WTC11 (cell line): ENCODE data around the gene SORT1. TPM values are rescaled to one million over a fixed set of nuclear protein-coding genes. Genes with fewer than 3 reads are reported as not detected.

Source experiments
- ATAC-seq: fragments of 200-7000 bp; cut with Tn5 transposase; 2 replicates; pipeline ENCODE4 v1.10.0; 2021; ENCODE audit warnings: mild to moderate bottlenecking, moderate library complexity
- CTCF ChIA-PET: fragments of 300-600 bp; sonication (Branson Sonifier 250); formaldehyde crosslinking; loops from one replicate; lab custom pipeline; 2021; ENCODE audit warnings: antibody characterized with exemption; lab: Charles Lee
- POLR2A ChIA-PET: fragments of 350-600 bp; sonication (Branson Sonifier 250); formaldehyde crosslinking; loops from one replicate; lab custom pipeline; 2021; ENCODE audit warnings: antibody characterized with exemption; lab: Charles Lee
- DNase-seq: peaks from one replicate; pipeline ENCODE4 v3.0.0; 2021; ENCODE audit warnings: low spot score
- H3K27ac Mint-ChIP-seq: 2 replicates; pipeline ENCODE4 v1.8.0; 2021; ENCODE audit warnings: mixed read lengths
- H3K27me3 Mint-ChIP-seq: 2 replicates; pipeline ENCODE4 v1.8.0; 2021; ENCODE audit warnings: low read depth, mild to moderate bottlenecking, moderate library complexity, mixed read lengths
- H3K36me3 Mint-ChIP-seq: 2 replicates; pipeline ENCODE4 v1.8.0; 2021; ENCODE audit warnings: mixed read lengths
- H3K4me1 Mint-ChIP-seq: 2 replicates; pipeline ENCODE4 v1.8.0; 2022; ENCODE audit warnings: mixed read lengths
- H3K4me3 Mint-ChIP-seq: 2 replicates; pipeline ENCODE4 v1.8.0; 2021; ENCODE audit warnings: mild to moderate bottlenecking, moderate library complexity, mixed read lengths
- H3K9me3 Mint-ChIP-seq: 2 replicates; pipeline ENCODE4 v1.8.0; 2021; ENCODE audit warnings: mixed read lengths
- EMX1 ChIP-seq: fragments of 250-450 bp; sonication (Bioruptor Pico); IDR thresholded peaks from 2 replicates; pipeline ENCODE4 v1.8.0; 2021; ENCODE audit warnings: mild to moderate bottlenecking
- ESRRA ChIP-seq: sonication (generic); formaldehyde crosslinking; IDR thresholded peaks from 2 replicates; pipeline ENCODE4 v1.8.1; 2022; ENCODE audit warnings: mild to moderate bottlenecking, missing genetic modification reagents, borderline replicate concordance
- GRHL2 ChIP-seq: fragments of 250-450 bp; sonication (Bioruptor Pico); IDR thresholded peaks from 2 replicates; pipeline ENCODE4 v1.8.0; 2022; ENCODE audit warnings: mild to moderate bottlenecking, moderate library complexity; ENCODE audit not compliant: insufficient replicate concordance, severe bottlenecking
- GTF2I ChIP-seq: fragments of 250-450 bp; sonication (Bioruptor Pico); conservative IDR thresholded peaks from 2 replicates; pipeline ENCODE4 v1.4.0; 2021; ENCODE audit warnings: mild to moderate bottlenecking
- NR2C2 ChIP-seq: sonication (generic); formaldehyde crosslinking; IDR thresholded peaks from 2 replicates; pipeline ENCODE4 v1.8.0; 2022; ENCODE audit warnings: mild to moderate bottlenecking, missing genetic modification reagents
- PRRX2 ChIP-seq: fragments of 250-450 bp; sonication (Bioruptor Pico); IDR thresholded peaks from 2 replicates; pipeline ENCODE4 v1.8.0; 2021; ENCODE audit warnings: mild to moderate bottlenecking
- SOX15 ChIP-seq: fragments of 250-450 bp; sonication (Bioruptor Pico); IDR thresholded peaks from 2 replicates; pipeline ENCODE4 v1.9.0; 2021; ENCODE audit warnings: mild to moderate bottlenecking
- TEAD1 ChIP-seq: sonication (generic); formaldehyde crosslinking; IDR thresholded peaks from 2 replicates; pipeline ENCODE4 v1.8.0; 2022; ENCODE audit warnings: mild to moderate bottlenecking, missing genetic modification reagents
- ZNF121 ChIP-seq: sonication (generic); formaldehyde crosslinking; IDR thresholded peaks from 2 replicates; pipeline ENCODE4 v1.8.0; 2023; ENCODE audit warnings: missing genetic modification reagents
- ZNF232 ChIP-seq: sonication (generic); formaldehyde crosslinking; IDR thresholded peaks from 2 replicates; pipeline ENCODE4 v1.8.0; 2022; ENCODE audit warnings: mild to moderate bottlenecking, missing genetic modification reagents
- ZNF263 ChIP-seq: sonication (generic); formaldehyde crosslinking; IDR thresholded peaks from 2 replicates; pipeline ENCODE4 v1.8.1; 2022; ENCODE audit warnings: low read depth, mild to moderate bottlenecking, moderate library complexity, missing genetic modification reagents
- ZNF317 ChIP-seq: sonication (generic); formaldehyde crosslinking; IDR thresholded peaks from 2 replicates; pipeline ENCODE4 v1.8.1; 2023; ENCODE audit warnings: low read depth, mild to moderate bottlenecking, moderate library complexity, missing genetic modification reagents, borderline replicate concordance
- ZNF416 ChIP-seq: fragments of 250-450 bp; sonication (Bioruptor Pico); IDR thresholded peaks from 2 replicates; pipeline ENCODE4 v1.9.0; 2021; ENCODE audit warnings: mild to moderate bottlenecking, inconsistent platforms
- ZNF423 ChIP-seq: fragments of 250-450 bp; sonication (Bioruptor Pico); IDR thresholded peaks from 2 replicates; pipeline ENCODE4 v2.1.2; 2022; ENCODE audit warnings: mild to moderate bottlenecking, moderate library complexity
- total RNA-seq: library from RNA; stranded (reverse); gene quantifications from 3 replicates; pipeline ENCODE4 v1.2.3, GENCODE V29; 2021
- TF ChIP-seq, protein P1 (sequence below): sonication (generic); formaldehyde crosslinking; IDR thresholded peaks from 2 replicates; pipeline ENCODE4 v1.8.0; 2023; ENCODE audit warnings: mild to moderate bottlenecking, missing genetic modification reagents
- TF ChIP-seq, protein P2 (sequence below): sonication (generic); formaldehyde crosslinking; IDR thresholded peaks from 2 replicates; pipeline ENCODE4 v1.8.1; 2022; ENCODE audit warnings: low read depth, mild to moderate bottlenecking, moderate library complexity, missing genetic modification reagents, borderline replicate concordance
- TF ChIP-seq, protein P3 (sequence below): fragments of 250-450 bp; sonication (Bioruptor Pico); IDR thresholded peaks from 2 replicates; pipeline ENCODE4 v1.9.0; 2021; ENCODE audit warnings: mild to moderate bottlenecking
- TF ChIP-seq, protein P4 (sequence below): sonication (generic); formaldehyde crosslinking; IDR thresholded peaks from 2 replicates; pipeline ENCODE4 v1.8.0; 2023; ENCODE audit warnings: missing genetic modification reagents
- TF ChIP-seq, protein P5 (sequence below): sonication (generic); formaldehyde crosslinking; IDR thresholded peaks from 2 replicates; pipeline ENCODE4 v1.8.1; 2023; ENCODE audit warnings: mild to moderate bottlenecking, moderate library complexity, missing genetic modification reagents
- TF ChIP-seq, protein P6 (sequence below): sonication (generic); formaldehyde crosslinking; IDR thresholded peaks from 2 replicates; pipeline ENCODE4 v1.8.1; 2022; ENCODE audit warnings: mild to moderate bottlenecking, moderate library complexity, missing genetic modification reagents
- TF ChIP-seq, protein P7 (sequence below): fragments of 200-600 bp; IDR thresholded peaks from 2 replicates; pipeline ENCODE4 v1.8.0; 2022; ENCODE audit warnings: antibody characterized with exemption

Gene SORT1
- total RNA-seq, 1 experiment from 2014 or later: 55.9 TPM

DNA sequence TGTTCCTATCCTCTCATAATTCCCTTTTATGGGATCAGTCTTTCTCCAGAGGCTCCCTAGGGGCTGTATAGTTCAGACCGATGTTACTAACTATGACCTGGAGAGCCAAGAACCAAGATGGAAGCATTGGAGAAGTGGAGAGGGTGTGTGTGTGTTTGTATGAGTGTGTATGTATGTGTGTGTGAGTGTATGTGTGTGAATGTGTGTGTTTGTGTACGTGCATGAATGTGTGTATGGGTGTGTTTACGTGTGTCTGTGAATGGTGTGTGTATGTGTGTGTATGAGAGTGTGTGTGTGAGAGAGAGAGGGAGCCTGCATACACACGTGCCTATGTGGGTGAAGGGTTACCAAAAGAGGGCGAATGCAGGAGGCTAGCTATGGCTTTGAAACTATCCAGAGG lies 95.8 kb downstream of the SORT1 start (continued):
- TF ChIP-seq, protein P1, sequence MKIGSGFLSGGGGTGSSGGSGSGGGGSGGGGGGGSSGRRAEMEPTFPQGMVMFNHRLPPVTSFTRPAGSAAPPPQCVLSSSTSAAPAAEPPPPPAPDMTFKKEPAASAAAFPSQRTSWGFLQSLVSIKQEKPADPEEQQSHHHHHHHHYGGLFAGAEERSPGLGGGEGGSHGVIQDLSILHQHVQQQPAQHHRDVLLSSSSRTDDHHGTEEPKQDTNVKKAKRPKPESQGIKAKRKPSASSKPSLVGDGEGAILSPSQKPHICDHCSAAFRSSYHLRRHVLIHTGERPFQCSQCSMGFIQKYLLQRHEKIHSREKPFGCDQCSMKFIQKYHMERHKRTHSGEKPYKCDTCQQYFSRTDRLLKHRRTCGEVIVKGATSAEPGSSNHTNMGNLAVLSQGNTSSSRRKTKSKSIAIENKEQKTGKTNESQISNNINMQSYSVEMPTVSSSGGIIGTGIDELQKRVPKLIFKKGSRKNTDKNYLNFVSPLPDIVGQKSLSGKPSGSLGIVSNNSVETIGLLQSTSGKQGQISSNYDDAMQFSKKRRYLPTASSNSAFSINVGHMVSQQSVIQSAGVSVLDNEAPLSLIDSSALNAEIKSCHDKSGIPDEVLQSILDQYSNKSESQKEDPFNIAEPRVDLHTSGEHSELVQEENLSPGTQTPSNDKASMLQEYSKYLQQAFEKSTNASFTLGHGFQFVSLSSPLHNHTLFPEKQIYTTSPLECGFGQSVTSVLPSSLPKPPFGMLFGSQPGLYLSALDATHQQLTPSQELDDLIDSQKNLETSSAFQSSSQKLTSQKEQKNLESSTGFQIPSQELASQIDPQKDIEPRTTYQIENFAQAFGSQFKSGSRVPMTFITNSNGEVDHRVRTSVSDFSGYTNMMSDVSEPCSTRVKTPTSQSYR: no peak
- TF ChIP-seq ESRRA (no peak), EMX1 (CRISPR knock-in tag) (no peak), NR2C2 (CRISPR knock-in tag) (no peak), ZNF416 (CRISPR knock-in tag) (no peak), ZNF232 (no peak)
- TF ChIP-seq, protein P2, sequence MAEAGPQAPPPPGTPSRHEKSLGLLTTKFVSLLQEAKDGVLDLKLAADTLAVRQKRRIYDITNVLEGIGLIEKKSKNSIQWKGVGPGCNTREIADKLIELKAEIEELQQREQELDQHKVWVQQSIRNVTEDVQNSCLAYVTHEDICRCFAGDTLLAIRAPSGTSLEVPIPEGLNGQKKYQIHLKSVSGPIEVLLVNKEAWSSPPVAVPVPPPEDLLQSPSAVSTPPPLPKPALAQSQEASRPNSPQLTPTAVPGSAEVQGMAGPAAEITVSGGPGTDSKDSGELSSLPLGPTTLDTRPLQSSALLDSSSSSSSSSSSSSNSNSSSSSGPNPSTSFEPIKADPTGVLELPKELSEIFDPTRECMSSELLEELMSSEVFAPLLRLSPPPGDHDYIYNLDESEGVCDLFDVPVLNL (CRISPR knock-in tag): no peak
- TF ChIP-seq, protein P3, sequence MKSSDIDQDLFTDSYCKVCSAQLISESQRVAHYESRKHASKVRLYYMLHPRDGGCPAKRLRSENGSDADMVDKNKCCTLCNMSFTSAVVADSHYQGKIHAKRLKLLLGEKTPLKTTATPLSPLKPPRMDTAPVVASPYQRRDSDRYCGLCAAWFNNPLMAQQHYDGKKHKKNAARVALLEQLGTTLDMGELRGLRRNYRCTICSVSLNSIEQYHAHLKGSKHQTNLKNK (CRISPR knock-in tag): no peak
- TF ChIP-seq, protein P4, sequence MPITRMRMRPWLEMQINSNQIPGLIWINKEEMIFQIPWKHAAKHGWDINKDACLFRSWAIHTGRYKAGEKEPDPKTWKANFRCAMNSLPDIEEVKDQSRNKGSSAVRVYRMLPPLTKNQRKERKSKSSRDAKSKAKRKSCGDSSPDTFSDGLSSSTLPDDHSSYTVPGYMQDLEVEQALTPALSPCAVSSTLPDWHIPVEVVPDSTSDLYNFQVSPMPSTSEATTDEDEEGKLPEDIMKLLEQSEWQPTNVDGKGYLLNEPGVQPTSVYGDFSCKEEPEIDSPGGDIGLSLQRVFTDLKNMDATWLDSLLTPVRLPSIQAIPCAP: no peak
- TF ChIP-seq, protein P5, sequence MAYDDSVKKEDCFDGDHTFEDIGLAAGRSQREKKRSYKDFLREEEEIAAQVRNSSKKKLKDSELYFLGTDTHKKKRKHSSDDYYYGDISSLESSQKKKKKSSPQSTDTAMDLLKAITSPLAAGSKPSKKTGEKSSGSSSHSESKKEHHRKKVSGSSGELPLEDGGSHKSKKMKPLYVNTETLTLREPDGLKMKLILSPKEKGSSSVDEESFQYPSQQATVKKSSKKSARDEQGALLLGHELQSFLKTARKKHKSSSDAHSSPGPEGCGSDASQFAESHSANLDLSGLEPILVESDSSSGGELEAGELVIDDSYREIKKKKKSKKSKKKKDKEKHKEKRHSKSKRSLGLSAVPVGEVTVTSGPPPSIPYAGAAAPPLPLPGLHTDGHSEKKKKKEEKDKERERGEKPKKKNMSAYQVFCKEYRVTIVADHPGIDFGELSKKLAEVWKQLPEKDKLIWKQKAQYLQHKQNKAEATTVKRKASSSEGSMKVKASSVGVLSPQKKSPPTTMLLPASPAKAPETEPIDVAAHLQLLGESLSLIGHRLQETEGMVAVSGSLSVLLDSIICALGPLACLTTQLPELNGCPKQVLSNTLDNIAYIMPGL (CRISPR knock-in tag): no peak

DNA sequence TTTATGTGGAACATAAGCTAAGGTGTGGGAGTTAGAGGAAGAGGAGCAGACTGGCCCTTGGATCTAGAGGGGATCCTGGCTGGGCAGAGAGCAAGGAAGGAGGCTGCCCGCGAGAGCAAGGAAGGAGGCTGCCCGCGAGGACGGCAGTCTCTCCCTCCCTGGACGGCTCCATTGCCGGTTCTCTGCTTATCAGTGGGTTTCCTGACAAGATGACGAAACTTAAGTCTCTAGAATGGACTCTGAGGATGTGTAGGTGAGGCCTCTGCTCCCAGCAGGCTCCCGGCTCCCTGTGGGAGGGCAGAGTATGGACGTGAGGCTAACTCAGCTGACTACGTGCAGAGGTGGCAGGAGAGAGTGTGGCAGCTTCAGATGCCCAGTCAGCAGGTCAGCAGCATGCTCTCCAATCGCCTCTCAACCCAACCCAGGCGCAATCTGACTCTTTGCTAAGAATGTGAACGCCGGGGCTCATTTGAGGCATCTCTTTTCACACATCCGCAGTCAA lies 97.0 kb downstream of the SORT1 start:
- ChIA-PET POLR2A (no interaction called here), CTCF (no interaction called here)
- DNase-seq (no peak), ATAC-seq (no peak)
- Mint-ChIP-seq H3K36me3 (no peaks in the 10 kb centered on the region), H3K27ac (no peak overlapping the region), H3K4me3 (no peak overlapping the region), H3K4me1 (peaks cover 8% of the 10 kb centered on the region), H3K9me3 (no peaks in the 10 kb centered on the region), H3K27me3 (no peaks in the 10 kb centered on the region)
- TF ChIP-seq GRHL2 (CRISPR knock-in tag) (no peak), TEAD1 (CRISPR knock-in tag) (no peak), ZNF317 (CRISPR knock-in tag) (no peak), ZNF263 (CRISPR knock-in tag) (no peak), ZNF423 (CRISPR knock-in tag) (no peak), ZNF121 (CRISPR knock-in tag) (no peak), PRRX2 (CRISPR knock-in tag) (no peak), SOX15 (CRISPR knock-in tag) (no peak), GTF2I (no peak)
- TF ChIP-seq, protein P6, sequence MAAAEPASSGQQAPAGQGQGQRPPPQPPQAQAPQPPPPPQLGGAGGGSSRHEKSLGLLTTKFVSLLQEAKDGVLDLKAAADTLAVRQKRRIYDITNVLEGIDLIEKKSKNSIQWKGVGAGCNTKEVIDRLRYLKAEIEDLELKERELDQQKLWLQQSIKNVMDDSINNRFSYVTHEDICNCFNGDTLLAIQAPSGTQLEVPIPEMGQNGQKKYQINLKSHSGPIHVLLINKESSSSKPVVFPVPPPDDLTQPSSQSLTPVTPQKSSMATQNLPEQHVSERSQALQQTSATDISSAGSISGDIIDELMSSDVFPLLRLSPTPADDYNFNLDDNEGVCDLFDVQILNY (CRISPR knock-in tag): no peak
- TF ChIP-seq, protein P1: no peak
- TF ChIP-seq, protein P7, sequence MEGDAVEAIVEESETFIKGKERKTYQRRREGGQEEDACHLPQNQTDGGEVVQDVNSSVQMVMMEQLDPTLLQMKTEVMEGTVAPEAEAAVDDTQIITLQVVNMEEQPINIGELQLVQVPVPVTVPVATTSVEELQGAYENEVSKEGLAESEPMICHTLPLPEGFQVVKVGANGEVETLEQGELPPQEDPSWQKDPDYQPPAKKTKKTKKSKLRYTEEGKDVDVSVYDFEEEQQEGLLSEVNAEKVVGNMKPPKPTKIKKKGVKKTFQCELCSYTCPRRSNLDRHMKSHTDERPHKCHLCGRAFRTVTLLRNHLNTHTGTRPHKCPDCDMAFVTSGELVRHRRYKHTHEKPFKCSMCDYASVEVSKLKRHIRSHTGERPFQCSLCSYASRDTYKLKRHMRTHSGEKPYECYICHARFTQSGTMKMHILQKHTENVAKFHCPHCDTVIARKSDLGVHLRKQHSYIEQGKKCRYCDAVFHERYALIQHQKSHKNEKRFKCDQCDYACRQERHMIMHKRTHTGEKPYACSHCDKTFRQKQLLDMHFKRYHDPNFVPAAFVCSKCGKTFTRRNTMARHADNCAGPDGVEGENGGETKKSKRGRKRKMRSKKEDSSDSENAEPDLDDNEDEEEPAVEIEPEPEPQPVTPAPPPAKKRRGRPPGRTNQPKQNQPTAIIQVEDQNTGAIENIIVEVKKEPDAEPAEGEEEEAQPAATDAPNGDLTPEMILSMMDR: no peak
